ENCODE results near the gene CD300LB.

CD300LB gene

GRCh38 chr17:74549343-74549742, 18.1 kb upstream of the CD300LB start:
- no peaks in the 10 kb centered on the region for H4K20me1 ChIP-seq (ENCODE audit: low read depth, low read length)
- no peak overlapping the region for H3K27ac ChIP-seq (ENCODE audit: low read depth, low read length)
- no peak overlapping the region for H3K4me3 ChIP-seq (ENCODE audit: insufficient read depth, low read length, poor library complexity, severe bottlenecking)
- no peaks in the 10 kb centered on the region for H3K9me2 ChIP-seq (replicated peaks; ENCODE audit: insufficient read depth, low read length)
- no peaks in the 10 kb centered on the region for H3K9me3 ChIP-seq (ENCODE audit: insufficient read depth, low read length)
- TF ChIP-seq CTCF (IDR thresholded peaks at IDR 0.05; ENCODE audit: insufficient read depth, low read length, poor library complexity, severe bottlenecking) (no peak), EZH2phosphoT487 (conservative IDR thresholded peaks at IDR 0.05; ENCODE audit: low read length) (no peak)
- H3K79me2 ChIP-seq (ENCODE audit: insufficient read depth, low read length), result no peaks in the 10 kb centered on the region
- no peaks in the 10 kb centered on the region for H3K36me3 ChIP-seq (ENCODE audit: low read length)
- H3K27me3 ChIP-seq (ENCODE audit: low read length), result no peaks in the 10 kb centered on the region
- H2AFZ ChIP-seq (ENCODE audit: low read depth, low read length, severe bottlenecking), result no peak overlapping the region
- no peak overlapping the region for H3K4me2 ChIP-seq (ENCODE audit: low read depth, low read length, poor library complexity, severe bottlenecking)
- H3F3A ChIP-seq (ENCODE audit: insufficient read depth), result no peaks in the 10 kb centered on the region
- H3K9ac ChIP-seq (ENCODE audit: low read length), result no peak overlapping the region

GRCh38 chr17:74547736-74548135, 16.5 kb upstream of the CD300LB start:
- no peaks in the 10 kb centered on the region for H3F3A ChIP-seq (ENCODE audit: insufficient read depth)
- H3K79me2 ChIP-seq (ENCODE audit: insufficient read depth, low read length), result no peaks in the 10 kb centered on the region
- no peak overlapping the region for H3K4me3 ChIP-seq (ENCODE audit: insufficient read depth, low read length, poor library complexity, severe bottlenecking)
- no peaks in the 10 kb centered on the region for H3K36me3 ChIP-seq (ENCODE audit: low read length)
- no peak overlapping the region for H2AFZ ChIP-seq (ENCODE audit: low read depth, low read length, severe bottlenecking)
- H3K27me3 ChIP-seq (ENCODE audit: low read length), result no peaks in the 10 kb centered on the region
- H3K9me3 ChIP-seq (ENCODE audit: insufficient read depth, low read length), result no peaks in the 10 kb centered on the region
- H3K4me2 ChIP-seq (ENCODE audit: low read depth, low read length, poor library complexity, severe bottlenecking), result no peak overlapping the region
- no peak for TF ChIP-seq CTCF (IDR thresholded peaks at IDR 0.05; ENCODE audit: insufficient read depth, low read length, poor library complexity, severe bottlenecking)
- TF ChIP-seq EZH2phosphoT487 (conservative IDR thresholded peaks at IDR 0.05; ENCODE audit: low read length), result no peak
- H3K9me2 ChIP-seq (replicated peaks; ENCODE audit: insufficient read depth, low read length), result no peaks in the 10 kb centered on the region
- no peak overlapping the region for H3K9ac ChIP-seq (ENCODE audit: low read length)
- no peak overlapping the region for H3K27ac ChIP-seq (ENCODE audit: low read depth, low read length)
- H4K20me1 ChIP-seq (ENCODE audit: low read depth, low read length), result no peaks in the 10 kb centered on the region

- TF ChIP-seq CTCF (IDR thresholded peaks at IDR 0.05; ENCODE audit: insufficient read depth, low read length, poor library complexity, severe bottlenecking), result no peak
- TF ChIP-seq EZH2phosphoT487 (conservative IDR thresholded peaks at IDR 0.05; ENCODE audit: low read length), result no peak
- Histone ChIP-seq H3K4me3 (ENCODE audit: insufficient read depth, low read length, poor library complexity, severe bottlenecking) (no peak overlapping the region), H3F3A (ENCODE audit: insufficient read depth) (no peaks in the 10 kb centered on the region), H3K9me2 (replicated peaks; ENCODE audit: insufficient read depth, low read length) (no peaks in the 10 kb centered on the region), H4K20me1 (ENCODE audit: low read depth, low read length) (no peaks in the 10 kb centered on the region), H3K36me3 (ENCODE audit: low read length) (no peaks in the 10 kb centered on the region), H2AFZ (ENCODE audit: low read depth, low read length, severe bottlenecking) (no peak overlapping the region), H3K27me3 (ENCODE audit: low read length) (no peaks in the 10 kb centered on the region), H3K4me2 (ENCODE audit: low read depth, low read length, poor library complexity, severe bottlenecking) (no peak overlapping the region), H3K9me3 (ENCODE audit: insufficient read depth, low read length) (no peaks in the 10 kb centered on the region), H3K79me2 (ENCODE audit: insufficient read depth, low read length) (no peaks in the 10 kb centered on the region), H3K27ac (ENCODE audit: low read depth, low read length) (no peak overlapping the region), H3K9ac (ENCODE audit: low read length) (no peak overlapping the region)
These were observed 16.0 kb upstream of the CD300LB start for GRCh38 chr17:74547264-74547663.

Data from SU-DHL-6 (cell line).